HEK293 (cell line): ENCODE data around the gene DPYD.

ENCODE experiments used
- CTCF ChIA-PET: fragments of 350-600 bp; formaldehyde crosslinking; extraction: SDS; loops from one replicate; lab custom pipeline; 2021; ENCODE audit warnings: antibody characterized with exemption; lab: Yijun Ruan, JAX
- POLR2A ChIA-PET: fragments of 300-600 bp; formaldehyde crosslinking; extraction: SDS; loops from one replicate; lab custom pipeline; 2020; ENCODE audit warnings: antibody characterized with exemption, inconsistent platforms; lab: Yijun Ruan, JAX
- H3K27ac ChIP-seq: fragments of 200-500 bp; sonication (Bioruptor generic); 2 replicates; pipeline ENCODE4 v1.5.1; 2014; ENCODE audit warnings: low read depth, low read length, control low read depth, inconsistent platforms; ENCODE audit errors: extremely low read depth
- H3K36me3 ChIP-seq, 2 experiments: fragments of 200-500 bp in 1 of 2; sonication (Bioruptor generic) in 1 of 2; 1 replicate in 1 of 2; 2 replicates in 1 of 2; pipeline ENCODE4 v1.5.1; 2014 to 2017; ENCODE audit warnings: inconsistent platforms in 2 of 2, low read length in 2 of 2; ENCODE audit not compliant: control insufficient read depth in 2 of 2, insufficient read depth in 1 of 2
- H3K4me1 ChIP-seq: fragments of 200-500 bp; sonication (Bioruptor generic); 2 replicates; pipeline ENCODE4 v1.5.1; 2014; ENCODE audit warnings: mild to moderate bottlenecking, low read length, inconsistent platforms; ENCODE audit not compliant: control insufficient read depth, insufficient read depth
- H3K4me3 ChIP-seq: 2 replicates; pipeline ENCODE4 v1.5.1; 2011; ENCODE audit warnings: low read depth, mild to moderate bottlenecking, control low read depth, low read length, moderate library complexity
- H3K9me3 ChIP-seq: fragments of 200-500 bp; sonication (Bioruptor generic); 2 replicates; pipeline ENCODE4 v1.5.1; 2014; ENCODE audit warnings: low read depth, low read length, inconsistent platforms; ENCODE audit not compliant: control insufficient read depth, insufficient read depth
- SP3 ChIP-seq: fragments of 450-650 bp; formaldehyde crosslinking; IDR thresholded peaks from 2 replicates; pipeline ENCODE4 v1.5.1; 2016; ENCODE audit warnings: missing biosample characterization, missing genetic modification characterization
- ZNF416 ChIP-seq: fragments of 450-650 bp; formaldehyde crosslinking; IDR thresholded peaks from 2 replicates; pipeline ENCODE4 v1.5.1; 2016; ENCODE audit warnings: missing biosample characterization, missing genetic modification characterization
- ZNF514 ChIP-seq: fragments of 450-650 bp; formaldehyde crosslinking; IDR thresholded peaks from 2 replicates; pipeline ENCODE4 v1.5.1; 2016; ENCODE audit warnings: missing biosample characterization, missing genetic modification characterization
- ZNF548 ChIP-seq: fragments of 450-650 bp; formaldehyde crosslinking; IDR thresholded peaks from 2 replicates; pipeline ENCODE4 v1.5.1; 2016; ENCODE audit warnings: missing biosample characterization, missing genetic modification characterization
- ZNF677 ChIP-seq: fragments of 450-650 bp; IDR thresholded peaks from 2 replicates; pipeline ENCODE4 v1.5.0; 2018; ENCODE audit warnings: missing biosample characterization, mild to moderate bottlenecking, missing genetic modification characterization, moderate library complexity
- TF ChIP-seq, protein P1 (sequence below): fragments of 450-650 bp; formaldehyde crosslinking; IDR thresholded peaks from 2 replicates; pipeline ENCODE4 v1.5.1; 2017; ENCODE audit warnings: missing biosample characterization, missing genetic modification characterization
- TF ChIP-seq, protein P2 (sequence below): fragments of 450-650 bp; formaldehyde crosslinking; conservative IDR thresholded peaks from 2 replicates; pipeline ENCODE4 v1.5.1; 2016; ENCODE audit warnings: low read depth, missing biosample characterization, missing genetic modification characterization
- TF ChIP-seq, protein P3 (sequence below): fragments of 450-650 bp; formaldehyde crosslinking; optimal IDR thresholded peaks from 2 replicates; pipeline ENCODE3; 2016; ENCODE audit warnings: missing biosample characterization, mild to moderate bottlenecking, missing genetic modification characterization
- TF ChIP-seq, protein P4 (sequence below): fragments of 450-650 bp; formaldehyde crosslinking; IDR thresholded peaks from 2 replicates; pipeline ENCODE4 v1.5.1; 2017; ENCODE audit warnings: missing biosample characterization, missing genetic modification characterization
- TF ChIP-seq, protein P5 (sequence below): fragments of 450-650 bp; formaldehyde crosslinking; IDR thresholded peaks from 2 replicates; pipeline ENCODE4 v1.5.1; 2016; ENCODE audit warnings: missing biosample characterization, missing genetic modification characterization, borderline replicate concordance
- TF ChIP-seq, protein P6 (sequence below): fragments of 450-650 bp; formaldehyde crosslinking; IDR thresholded peaks from 2 replicates; pipeline ENCODE4 v1.5.1; 2017; ENCODE audit warnings: missing biosample characterization, missing genetic modification characterization

Gene DPYD

DNA sequence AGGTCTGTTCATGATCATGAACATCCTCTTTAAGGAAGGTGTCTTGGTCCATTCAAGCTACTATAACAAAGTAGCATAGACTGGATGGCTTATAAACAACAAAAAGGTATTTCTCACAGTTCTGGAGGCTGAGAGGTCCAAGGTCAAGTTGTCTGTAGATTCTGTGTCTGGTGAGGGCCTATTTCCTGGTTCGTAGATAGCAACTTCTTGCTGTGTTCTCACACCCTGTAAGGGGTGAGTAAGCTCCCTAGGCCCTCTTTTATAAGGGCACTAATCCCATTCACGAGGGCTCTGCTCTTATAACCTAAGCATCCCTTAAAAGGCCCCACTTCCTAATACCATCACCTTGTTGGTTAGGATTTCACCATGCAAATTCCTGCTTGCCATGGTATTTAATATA is 851.5 kb downstream of the DPYD start:
- ChIA-PET CTCF (no interaction called here), POLR2A (no interaction called here)
- Histone ChIP-seq H3K4me3 (no peak overlapping the region), H3K36me3 (no peaks in the 10 kb centered on the region), H3K4me1 (no peaks in the 10 kb centered on the region), H3K9me3 (no peaks in the 10 kb centered on the region), H3K27ac (no peak overlapping the region)
- TF ChIP-seq SP3 (no peak), ZNF416 (tag by site-specific recombination) (no peak), ZNF677 (tag by site-specific recombination) (no peak), ZNF514 (tag by site-specific recombination) (no peak), ZNF548 (no peak)
- TF ChIP-seq, protein P1, sequence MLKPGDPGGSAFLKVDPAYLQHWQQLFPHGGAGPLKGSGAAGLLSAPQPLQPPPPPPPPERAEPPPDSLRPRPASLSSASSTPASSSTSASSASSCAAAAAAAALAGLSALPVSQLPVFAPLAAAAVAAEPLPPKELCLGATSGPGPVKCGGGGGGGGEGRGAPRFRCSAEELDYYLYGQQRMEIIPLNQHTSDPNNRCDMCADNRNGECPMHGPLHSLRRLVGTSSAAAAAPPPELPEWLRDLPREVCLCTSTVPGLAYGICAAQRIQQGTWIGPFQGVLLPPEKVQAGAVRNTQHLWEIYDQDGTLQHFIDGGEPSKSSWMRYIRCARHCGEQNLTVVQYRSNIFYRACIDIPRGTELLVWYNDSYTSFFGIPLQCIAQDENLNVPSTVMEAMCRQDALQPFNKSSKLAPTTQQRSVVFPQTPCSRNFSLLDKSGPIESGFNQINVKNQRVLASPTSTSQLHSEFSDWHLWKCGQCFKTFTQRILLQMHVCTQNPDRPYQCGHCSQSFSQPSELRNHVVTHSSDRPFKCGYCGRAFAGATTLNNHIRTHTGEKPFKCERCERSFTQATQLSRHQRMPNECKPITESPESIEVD: no peak
- TF ChIP-seq, protein P2, sequence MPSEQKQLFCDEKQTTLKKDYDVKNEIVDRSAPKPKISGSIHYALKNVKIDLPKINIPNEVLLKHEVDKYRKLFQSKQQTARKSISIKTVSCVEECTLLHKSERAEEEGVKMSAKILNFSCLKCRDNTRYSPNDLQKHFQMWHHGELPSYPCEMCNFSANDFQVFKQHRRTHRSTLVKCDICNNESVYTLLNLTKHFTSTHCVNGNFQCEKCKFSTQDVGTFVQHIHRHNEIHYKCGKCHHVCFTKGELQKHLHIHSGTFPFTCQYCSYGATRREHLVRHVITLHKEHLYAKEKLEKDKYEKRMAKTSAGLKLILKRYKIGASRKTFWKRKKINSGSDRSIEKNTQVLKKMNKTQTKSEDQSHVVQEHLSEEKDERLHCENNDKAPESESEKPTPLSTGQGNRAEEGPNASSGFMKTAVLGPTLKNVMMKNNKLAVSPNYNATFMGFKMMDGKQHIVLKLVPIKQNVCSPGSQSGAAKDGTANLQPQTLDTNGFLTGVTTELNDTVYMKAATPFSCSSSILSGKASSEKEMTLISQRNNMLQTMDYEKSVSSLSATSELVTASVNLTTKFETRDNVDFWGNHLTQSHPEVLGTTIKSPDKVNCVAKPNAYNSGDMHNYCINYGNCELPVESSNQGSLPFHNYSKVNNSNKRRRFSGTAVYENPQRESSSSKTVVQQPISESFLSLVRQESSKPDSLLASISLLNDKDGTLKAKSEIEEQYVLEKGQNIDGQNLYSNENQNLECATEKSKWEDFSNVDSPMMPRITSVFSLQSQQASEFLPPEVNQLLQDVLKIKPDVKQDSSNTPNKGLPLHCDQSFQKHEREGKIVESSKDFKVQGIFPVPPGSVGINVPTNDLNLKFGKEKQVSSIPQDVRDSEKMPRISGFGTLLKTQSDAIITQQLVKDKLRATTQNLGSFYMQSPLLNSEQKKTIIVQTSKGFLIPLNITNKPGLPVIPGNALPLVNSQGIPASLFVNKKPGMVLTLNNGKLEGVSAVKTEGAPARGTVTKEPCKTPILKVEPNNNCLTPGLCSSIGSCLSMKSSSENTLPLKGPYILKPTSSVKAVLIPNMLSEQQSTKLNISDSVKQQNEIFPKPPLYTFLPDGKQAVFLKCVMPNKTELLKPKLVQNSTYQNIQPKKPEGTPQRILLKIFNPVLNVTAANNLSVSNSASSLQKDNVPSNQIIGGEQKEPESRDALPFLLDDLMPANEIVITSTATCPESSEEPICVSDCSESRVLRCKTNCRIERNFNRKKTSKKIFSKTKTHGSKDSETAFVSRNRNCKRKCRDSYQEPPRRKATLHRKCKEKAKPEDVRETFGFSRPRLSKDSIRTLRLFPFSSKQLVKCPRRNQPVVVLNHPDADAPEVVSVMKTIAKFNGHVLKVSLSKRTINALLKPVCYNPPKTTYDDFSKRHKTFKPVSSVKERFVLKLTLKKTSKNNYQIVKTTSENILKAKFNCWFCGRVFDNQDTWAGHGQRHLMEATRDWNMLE (tag by site-specific recombination): no peak
- TF ChIP-seq, protein P3, sequence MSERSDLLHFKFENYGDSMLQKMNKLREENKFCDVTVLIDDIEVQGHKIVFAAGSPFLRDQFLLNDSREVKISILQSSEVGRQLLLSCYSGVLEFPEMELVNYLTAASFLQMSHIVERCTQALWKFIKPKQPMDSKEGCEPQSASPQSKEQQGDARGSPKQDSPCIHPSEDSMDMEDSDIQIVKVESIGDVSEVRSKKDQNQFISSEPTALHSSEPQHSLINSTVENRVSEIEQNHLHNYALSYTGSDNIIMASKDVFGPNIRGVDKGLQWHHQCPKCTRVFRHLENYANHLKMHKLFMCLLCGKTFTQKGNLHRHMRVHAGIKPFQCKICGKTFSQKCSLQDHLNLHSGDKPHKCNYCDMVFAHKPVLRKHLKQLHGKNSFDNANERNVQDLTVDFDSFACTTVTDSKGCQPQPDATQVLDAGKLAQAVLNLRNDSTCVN (tag by site-specific recombination): no peak
- TF ChIP-seq, protein P4, sequence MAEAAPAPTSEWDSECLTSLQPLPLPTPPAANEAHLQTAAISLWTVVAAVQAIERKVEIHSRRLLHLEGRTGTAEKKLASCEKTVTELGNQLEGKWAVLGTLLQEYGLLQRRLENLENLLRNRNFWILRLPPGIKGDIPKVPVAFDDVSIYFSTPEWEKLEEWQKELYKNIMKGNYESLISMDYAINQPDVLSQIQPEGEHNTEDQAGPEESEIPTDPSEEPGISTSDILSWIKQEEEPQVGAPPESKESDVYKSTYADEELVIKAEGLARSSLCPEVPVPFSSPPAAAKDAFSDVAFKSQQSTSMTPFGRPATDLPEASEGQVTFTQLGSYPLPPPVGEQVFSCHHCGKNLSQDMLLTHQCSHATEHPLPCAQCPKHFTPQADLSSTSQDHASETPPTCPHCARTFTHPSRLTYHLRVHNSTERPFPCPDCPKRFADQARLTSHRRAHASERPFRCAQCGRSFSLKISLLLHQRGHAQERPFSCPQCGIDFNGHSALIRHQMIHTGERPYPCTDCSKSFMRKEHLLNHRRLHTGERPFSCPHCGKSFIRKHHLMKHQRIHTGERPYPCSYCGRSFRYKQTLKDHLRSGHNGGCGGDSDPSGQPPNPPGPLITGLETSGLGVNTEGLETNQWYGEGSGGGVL (tag by site-specific recombination): no peak
- TF ChIP-seq, protein P5, sequence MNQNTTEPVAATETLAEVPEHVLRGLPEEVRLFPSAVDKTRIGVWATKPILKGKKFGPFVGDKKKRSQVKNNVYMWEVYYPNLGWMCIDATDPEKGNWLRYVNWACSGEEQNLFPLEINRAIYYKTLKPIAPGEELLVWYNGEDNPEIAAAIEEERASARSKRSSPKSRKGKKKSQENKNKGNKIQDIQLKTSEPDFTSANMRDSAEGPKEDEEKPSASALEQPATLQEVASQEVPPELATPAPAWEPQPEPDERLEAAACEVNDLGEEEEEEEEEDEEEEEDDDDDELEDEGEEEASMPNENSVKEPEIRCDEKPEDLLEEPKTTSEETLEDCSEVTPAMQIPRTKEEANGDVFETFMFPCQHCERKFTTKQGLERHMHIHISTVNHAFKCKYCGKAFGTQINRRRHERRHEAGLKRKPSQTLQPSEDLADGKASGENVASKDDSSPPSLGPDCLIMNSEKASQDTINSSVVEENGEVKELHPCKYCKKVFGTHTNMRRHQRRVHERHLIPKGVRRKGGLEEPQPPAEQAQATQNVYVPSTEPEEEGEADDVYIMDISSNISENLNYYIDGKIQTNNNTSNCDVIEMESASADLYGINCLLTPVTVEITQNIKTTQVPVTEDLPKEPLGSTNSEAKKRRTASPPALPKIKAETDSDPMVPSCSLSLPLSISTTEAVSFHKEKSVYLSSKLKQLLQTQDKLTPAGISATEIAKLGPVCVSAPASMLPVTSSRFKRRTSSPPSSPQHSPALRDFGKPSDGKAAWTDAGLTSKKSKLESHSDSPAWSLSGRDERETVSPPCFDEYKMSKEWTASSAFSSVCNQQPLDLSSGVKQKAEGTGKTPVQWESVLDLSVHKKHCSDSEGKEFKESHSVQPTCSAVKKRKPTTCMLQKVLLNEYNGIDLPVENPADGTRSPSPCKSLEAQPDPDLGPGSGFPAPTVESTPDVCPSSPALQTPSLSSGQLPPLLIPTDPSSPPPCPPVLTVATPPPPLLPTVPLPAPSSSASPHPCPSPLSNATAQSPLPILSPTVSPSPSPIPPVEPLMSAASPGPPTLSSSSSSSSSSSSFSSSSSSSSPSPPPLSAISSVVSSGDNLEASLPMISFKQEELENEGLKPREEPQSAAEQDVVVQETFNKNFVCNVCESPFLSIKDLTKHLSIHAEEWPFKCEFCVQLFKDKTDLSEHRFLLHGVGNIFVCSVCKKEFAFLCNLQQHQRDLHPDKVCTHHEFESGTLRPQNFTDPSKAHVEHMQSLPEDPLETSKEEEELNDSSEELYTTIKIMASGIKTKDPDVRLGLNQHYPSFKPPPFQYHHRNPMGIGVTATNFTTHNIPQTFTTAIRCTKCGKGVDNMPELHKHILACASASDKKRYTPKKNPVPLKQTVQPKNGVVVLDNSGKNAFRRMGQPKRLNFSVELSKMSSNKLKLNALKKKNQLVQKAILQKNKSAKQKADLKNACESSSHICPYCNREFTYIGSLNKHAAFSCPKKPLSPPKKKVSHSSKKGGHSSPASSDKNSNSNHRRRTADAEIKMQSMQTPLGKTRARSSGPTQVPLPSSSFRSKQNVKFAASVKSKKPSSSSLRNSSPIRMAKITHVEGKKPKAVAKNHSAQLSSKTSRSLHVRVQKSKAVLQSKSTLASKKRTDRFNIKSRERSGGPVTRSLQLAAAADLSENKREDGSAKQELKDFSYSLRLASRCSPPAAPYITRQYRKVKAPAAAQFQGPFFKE: no peak
- TF ChIP-seq, protein P6, sequence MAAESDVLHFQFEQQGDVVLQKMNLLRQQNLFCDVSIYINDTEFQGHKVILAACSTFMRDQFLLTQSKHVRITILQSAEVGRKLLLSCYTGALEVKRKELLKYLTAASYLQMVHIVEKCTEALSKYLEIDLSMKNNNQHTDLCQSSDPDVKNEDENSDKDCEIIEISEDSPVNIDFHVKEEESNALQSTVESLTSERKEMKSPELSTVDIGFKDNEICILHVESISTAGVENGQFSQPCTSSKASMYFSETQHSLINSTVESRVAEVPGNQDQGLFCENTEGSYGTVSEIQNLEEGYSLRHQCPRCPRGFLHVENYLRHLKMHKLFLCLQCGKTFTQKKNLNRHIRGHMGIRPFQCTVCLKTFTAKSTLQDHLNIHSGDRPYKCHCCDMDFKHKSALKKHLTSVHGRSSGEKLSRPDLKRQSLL: no peak
